ENCODE data around the gene IL17REL.

IL17REL gene

DNA sequence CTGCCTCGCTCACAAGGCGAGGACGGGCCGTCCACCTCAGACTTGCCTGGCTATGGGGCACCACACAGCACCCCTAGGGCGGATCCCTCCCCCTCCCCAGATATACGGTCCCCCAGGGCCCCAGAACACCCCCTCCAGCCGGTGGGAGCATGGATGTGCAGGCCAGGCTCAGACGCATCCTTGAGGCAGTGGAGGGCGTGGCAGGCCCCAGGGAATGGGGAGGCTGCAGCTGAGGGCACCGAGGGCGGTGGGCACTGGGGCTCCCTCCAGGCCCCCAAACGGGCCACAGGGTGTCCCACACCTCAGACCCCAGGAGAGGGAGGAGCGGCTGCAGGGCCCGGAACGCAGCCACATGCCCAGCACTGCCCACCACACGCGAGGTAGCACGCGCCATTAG is 33.5 kb upstream of the IL17REL start:
- no peak for DNase-seq

DNA sequence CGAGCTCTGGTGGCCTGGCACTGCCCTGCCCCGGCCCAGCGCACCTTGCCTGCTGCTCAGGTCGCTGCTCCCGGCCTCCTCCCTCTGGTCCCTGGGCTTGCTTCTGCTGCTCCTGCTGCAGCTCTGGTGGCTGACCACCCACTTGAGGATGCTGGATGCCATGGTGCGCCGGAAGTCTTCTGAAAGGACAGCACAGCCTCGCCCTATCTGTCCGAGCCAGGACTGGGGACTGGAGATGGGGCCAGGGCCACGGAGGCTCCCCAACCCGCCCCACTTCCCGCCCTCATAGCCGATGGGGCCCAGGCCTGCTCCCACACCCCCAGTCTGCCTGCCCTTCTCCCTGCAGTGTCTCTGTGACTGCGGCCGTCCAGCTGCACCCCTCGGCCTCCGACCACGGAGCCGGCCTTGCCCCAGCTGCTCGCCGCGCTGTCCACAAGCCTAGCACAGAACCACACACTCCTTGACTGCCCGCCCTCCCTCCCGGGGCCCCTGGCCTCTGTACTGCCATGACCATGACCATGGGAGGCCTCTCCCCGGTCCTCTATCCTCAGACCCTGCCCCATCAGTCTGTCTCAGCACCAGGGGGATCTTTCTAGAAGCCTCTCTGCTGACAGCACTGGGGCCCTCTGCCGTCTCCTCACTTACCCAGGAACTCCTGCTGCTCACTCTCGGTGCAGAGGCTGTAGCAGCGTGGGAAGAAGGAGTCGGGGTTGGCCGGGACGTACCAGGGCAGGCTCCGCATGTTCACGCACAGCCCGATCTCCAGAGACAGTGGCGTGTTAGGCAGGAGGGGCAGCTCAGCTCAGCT is 32.9 kb upstream of the IL17REL start:
- DNase-seq, result no peak

GRCh38 chr22:50044485-50045118 is 32.0 kb upstream of the IL17REL start:
- DNase-seq, result no peak

DNA sequence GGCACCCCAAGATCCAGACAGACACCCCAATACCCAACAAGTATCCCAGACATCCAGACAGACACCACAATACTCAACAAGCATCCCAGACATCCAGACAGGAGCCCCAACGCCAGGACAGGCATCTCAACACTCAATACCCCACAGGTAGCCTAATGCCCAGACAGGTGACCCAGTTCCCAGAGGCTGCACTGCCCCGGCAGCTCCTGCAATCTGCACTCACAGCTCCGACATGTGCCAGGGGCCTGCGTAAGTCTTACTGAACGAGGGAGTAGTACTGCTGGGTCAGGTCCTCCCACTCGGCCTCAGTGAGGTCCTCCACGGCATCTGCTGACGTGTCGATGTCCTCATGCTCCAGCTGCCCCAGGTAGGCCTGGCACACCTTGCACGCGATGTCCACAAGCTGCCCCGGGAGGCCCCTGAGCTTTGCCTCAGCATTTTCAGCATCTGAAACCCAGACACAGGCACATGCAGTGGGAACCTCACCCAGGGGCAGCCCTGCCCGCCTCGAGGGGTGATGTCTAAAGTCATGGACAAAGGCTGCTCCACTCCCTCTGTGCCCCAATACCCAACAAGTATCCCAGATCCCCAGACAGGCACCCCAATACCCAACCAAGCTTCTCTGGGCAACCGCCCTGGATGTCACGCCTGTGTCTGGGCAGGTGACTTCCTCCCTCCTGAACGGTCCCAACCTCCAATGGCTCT is 28.9 kb upstream of the IL17REL start:
- no peak for DNase-seq

- no peak for DNase-seq
These were observed 28.2 kb upstream of the IL17REL start for GRCh38 chr22:50040717-50041116.

- no peak for DNase-seq
These were observed 27.3 kb upstream of the IL17REL start for GRCh38 chr22:50039669-50040443.

DNA sequence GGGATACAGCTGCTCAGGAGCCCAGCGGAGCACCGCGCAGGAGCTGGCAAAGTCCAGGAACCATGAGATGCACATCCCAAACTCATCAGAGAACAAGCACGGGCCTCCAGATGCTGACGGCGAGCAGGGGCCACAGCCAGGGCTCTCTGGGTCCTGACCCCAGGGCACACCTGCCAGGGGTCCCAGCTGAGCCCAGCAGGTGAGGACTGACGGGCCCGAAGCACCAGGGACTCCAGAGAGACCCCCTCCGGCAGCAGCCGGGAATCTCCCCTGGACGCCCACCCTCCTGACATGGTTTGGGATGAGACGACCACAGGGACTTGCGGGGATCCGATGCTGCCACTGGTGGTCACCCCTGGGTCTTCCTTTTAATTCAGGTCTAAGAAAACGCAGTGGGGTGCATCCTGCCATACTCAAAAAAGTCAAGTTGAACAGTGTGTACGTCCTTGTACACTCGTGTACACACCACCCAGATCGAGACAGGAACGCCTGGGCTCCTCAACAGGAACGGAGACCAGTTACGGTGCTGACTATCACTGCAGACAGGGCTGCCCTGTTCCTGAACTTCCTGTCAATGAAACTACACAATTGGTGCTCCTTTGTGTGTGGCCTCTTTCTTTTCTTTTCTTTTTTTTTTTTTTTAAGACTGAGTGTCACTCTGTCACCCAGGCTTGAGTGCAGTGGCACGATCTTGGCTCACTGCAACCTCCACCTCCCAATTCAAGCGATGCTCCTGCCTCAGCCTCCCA is 23.6 kb upstream of the IL17REL start:
- no peak for DNase-seq

GRCh38 chr22:50035131-50035881 is 22.7 kb upstream of the IL17REL start:
- no peak for DNase-seq

GRCh38 chr22:50034126-50035081 is 21.8 kb upstream of the IL17REL start:
- DNase-seq, result no peak

- DNase-seq, result no peak
These were observed 20.5 kb upstream of the IL17REL start for GRCh38 chr22:50032941-50033601.

GRCh38 chr22:50032109-50032871 is 19.7 kb upstream of the IL17REL start:
- no peak for DNase-seq

- DNase-seq, result no peak
These were observed 18.9 kb upstream of the IL17REL start for GRCh38 chr22:50031189-50032091.

DNA sequence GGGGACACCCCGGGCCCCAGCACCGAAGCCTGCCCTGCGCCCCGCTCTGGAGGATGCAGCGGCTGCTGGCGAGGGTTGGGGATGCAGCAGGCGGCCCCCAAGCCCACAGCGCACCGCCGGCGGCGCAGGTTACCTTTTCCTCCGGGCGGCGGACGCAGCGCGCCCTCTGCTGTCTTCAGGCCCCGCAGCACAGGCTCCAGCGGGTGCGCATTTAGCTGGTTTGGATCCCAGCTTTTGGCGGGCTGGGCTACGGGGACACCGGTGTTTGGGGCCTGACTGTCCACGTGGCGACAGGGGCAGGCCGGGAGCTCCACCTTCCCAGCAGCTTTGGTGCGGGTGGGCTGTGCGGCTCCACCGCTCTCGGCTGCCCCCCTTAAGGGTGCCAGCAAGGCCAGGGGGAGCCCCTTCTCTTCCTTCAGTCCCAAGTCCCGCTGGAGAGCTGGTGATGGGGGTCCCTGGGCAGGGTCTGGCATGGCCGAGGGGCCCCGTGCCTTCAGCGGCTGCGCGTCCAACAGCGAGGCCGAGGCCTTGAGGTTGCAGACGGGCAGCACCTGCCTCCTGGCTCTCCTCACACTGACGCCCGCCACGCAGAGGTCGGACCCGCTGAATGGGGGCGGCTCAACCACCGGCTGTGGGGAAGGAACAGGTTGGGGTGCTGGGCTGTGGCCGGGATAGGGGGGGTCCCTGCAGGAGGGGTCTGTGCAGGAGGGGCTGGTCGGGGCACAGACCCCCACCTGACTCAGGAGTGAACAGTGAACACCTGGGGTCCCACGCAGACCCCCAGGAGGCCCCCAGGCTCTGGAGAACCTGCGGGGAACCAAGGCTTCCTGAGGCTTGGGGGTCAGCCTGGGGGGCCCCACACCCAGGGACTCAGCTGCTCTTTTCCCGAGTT is 18.0 kb upstream of the IL17REL start:
- DNase-seq, result peak; percentile 65

GRCh38 chr22:50027639-50028537 is 15.3 kb upstream of the IL17REL start:
- DNase-seq, result peak; percentile 41

DNA sequence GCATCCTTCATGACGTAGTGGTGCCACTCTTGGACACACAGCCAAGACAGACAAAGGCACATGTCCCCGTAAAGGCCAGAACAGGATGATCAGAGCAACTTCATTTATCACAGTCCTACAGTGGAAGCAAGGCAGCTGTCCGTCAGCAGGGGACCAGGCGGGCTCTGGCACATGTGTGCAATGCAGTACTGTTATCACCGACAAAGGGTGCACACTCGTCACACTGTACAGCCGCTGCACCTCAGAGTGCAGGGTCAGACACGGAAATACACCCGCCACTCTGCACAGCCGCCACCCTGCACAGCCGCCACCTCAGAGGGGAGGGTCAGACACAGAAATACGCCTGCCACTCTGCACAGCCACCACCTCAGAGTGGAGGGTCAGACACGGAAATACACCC is 13.4 kb upstream of the IL17REL start:
- DNase-seq, result no peak

Data from activated gamma-delta T cell (primary cell).